ENCODE data around the gene PROK1. TPM values are rescaled to one million over a fixed set of nuclear protein-coding genes. Genes with fewer than 3 reads are reported as not detected.

PROK1 gene
- total and polyA plus RNA-seq, 2 donors = 5.3 TPM; not detected in 1

DNA sequence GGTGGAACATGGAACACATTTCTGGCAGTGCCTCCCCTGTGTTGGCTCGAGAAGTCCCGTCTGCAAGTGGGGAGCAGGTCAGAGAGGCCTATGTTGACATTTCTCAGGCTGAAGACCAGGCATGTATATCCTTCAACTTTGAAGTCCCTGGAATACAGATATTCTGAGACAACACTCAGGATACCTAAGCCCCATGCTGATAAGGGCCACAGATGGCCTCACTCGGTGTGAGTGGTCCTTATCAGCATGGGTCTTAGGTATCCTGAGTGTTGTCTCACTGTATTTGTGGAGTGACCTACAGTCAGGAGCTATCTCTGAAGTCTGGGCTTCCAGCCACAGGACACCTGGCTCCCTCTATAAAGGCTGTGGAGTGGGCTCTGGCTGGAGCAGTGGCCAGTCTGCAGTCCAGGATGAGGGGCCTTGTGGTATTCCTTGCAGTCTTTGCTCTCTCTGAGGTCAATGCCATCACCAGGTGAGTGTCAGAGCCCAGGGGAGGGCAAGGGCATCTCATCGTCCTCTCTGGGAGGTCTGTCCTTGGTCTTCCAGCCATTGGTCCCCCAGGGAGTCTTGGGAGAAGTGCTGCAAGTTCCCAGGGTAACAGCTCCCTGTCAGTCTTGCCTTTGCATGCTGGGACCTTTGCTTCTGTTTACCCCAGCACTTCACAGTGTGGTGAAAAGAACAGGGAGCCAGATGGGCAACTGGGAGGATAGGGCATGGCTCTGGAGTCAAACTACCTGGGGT lies 29.6 kb downstream of the PROK1 start:
- Histone ChIP-seq H3K4me3 (ENCODE audit: low read depth, low read length) (no peak overlapping the region), H3K27ac (ENCODE audit: low read depth) (no peak overlapping the region), H3K4me1 (ENCODE audit: insufficient read depth) (no peaks in the 10 kb centered on the region), H3K36me3 (ENCODE audit: insufficient read depth) (no peaks in the 10 kb centered on the region)
- no peak for DNase-seq (ENCODE audit: extremely low spot score)
- 35% methylated on average over 4 of the region's 4 CpGs for WGBS

DNA sequence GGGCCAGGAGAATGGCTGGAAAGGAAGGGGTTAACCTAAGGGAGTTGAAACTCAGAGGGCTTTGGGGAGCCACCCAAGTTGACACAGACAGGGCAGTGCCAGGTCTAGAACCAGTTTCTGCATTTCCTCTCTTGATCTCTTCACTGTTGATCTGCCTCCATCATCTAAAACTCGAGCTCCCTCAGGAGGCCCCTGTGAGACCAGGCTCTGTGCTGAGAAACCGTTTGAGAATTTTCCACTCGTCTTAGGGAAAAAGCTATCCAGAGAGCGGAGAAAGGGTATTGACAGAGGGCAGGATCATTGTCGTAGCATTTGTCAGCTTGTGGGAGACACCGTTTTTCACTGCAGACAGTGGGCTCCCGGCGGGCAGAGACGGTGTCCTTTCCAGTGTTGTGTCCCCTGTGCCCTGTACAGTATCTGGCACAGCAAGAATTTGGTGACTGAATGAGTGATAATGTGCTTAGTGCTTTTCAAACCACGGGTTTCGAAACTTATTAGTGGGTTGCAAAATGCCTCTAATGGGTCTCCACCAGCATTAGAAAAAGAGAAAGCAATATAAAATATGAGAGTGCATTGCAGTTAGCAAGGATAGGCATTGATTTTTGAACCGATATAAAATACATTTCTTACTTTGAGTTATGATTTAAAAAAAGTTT lies 31.1 kb downstream of the PROK1 start:
- Histone ChIP-seq H3K36me3 (ENCODE audit: insufficient read depth) (no peaks in the 10 kb centered on the region), H3K27ac (ENCODE audit: low read depth) (no peak overlapping the region), H3K4me3 (ENCODE audit: low read depth, low read length) (no peak overlapping the region), H3K4me1 (ENCODE audit: insufficient read depth) (no peaks in the 10 kb centered on the region)
- 58% methylated on average over 12 of the region's 12 CpGs for WGBS
- no peak for DNase-seq (ENCODE audit: extremely low spot score)

GRCh38 chr1:110482662-110483307 lies 31.8 kb downstream of the PROK1 start:
- WGBS = 48% methylated on average over 18 of the region's 18 CpGs

GRCh38 chr1:110483308-110483685 lies 32.3 kb downstream of the PROK1 start:
- no peak for DNase-seq (ENCODE audit: extremely low spot score)
- no peak overlapping the region for H3K27ac ChIP-seq (ENCODE audit: low read depth)
- 63% methylated on average over 9 of the region's 9 CpGs for WGBS

More at GRCh38 chr1:110482662-110483307, 31.8 kb downstream of the PROK1 start:
- H3K4me1 ChIP-seq (ENCODE audit: insufficient read depth) = no peaks in the 10 kb centered on the region
- H3K36me3 ChIP-seq (ENCODE audit: insufficient read depth) = no peaks in the 10 kb centered on the region
- H3K27ac ChIP-seq (ENCODE audit: low read depth) = no peak overlapping the region
- no peak overlapping the region for H3K4me3 ChIP-seq (ENCODE audit: low read depth, low read length)
- no peak for DNase-seq (ENCODE audit: extremely low spot score)

DNA sequence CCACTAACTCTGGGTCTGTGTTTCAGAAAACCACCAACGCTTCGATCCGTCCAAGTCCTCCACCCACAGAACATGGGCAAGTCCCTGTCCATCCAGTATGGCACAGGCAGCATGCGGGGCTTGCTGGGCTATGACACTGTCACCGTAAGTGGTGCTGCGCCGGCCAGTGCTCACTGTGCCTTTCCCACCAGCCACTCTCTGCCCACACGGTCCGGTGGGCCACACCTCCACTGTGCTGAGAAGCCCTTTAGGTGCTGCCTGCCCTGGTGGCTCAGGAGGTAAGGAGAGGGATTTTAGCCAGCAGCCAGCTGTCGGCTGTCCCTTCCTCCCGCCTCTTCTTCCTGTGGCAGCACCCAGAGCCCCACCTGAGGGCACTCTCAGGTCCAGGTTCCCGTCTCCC lies 33.9 kb downstream of the PROK1 start:
- 85% methylated on average over 12 of the region's 12 CpGs for WGBS
- Histone ChIP-seq H3K4me3 (ENCODE audit: low read depth, low read length) (no peak overlapping the region), H3K4me1 (ENCODE audit: insufficient read depth) (no peaks in the 10 kb centered on the region), H3K27ac (ENCODE audit: low read depth) (no peak overlapping the region), H3K36me3 (ENCODE audit: insufficient read depth) (no peaks in the 10 kb centered on the region)
- DNase-seq (ENCODE audit: extremely low spot score) = no peak

More at GRCh38 chr1:110483308-110483685, 32.3 kb downstream of the PROK1 start:
- Histone ChIP-seq H3K4me1 (ENCODE audit: insufficient read depth) (no peaks in the 10 kb centered on the region), H3K4me3 (ENCODE audit: low read depth, low read length) (no peak overlapping the region), H3K36me3 (ENCODE audit: insufficient read depth) (no peaks in the 10 kb centered on the region)

DNA sequence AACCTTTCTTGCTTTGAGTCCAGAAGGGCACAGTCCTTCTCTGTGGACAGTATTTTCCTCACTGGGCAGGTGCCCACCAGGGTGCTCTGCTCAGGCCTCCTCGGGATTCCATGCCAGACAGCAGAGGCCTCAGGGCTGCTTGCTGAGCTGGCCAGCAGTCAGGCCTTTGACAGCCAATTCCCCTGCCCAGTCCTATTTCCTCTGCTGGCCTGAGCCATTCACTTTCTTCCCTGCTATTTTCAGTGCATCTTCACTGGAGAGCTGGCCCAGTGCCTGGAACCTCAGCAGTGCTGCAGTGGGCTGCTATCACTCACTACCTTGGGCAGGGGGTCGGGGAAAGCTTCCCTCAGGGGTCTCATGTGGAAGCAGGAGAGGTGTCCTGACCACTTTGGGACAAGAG lies 34.8 kb downstream of the PROK1 start:
- WGBS = 46% methylated on average over 2 of the region's 2 CpGs
- Histone ChIP-seq H3K4me3 (ENCODE audit: low read depth, low read length) (no peak overlapping the region), H3K36me3 (ENCODE audit: insufficient read depth) (no peaks in the 10 kb centered on the region), H3K4me1 (ENCODE audit: insufficient read depth) (no peaks in the 10 kb centered on the region), H3K27ac (ENCODE audit: low read depth) (no peak overlapping the region)
- no peak for DNase-seq (ENCODE audit: extremely low spot score)

DNA sequence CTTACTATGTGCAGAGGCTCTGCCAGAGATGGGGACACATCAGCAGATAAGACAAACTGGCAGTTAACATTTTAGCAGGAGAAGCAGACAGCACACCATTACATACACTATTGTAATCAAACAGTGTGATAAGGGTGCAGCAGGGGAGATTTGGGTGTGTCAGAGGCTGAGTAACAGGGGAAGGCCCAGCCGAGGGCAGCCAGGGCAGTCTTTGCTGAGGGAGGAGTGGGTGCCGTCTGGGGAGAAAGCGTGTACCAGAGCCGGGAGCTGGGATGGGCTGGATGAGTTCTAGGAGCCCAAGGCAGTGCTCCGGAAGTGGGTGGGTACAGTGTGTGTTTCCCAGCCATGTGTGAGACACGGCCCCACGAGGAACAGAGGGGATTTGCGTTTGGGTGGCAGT lies 36.8 kb downstream of the PROK1 start:
- Histone ChIP-seq H3K36me3 (ENCODE audit: insufficient read depth) (no peaks in the 10 kb centered on the region), H3K27ac (ENCODE audit: low read depth) (no peak overlapping the region), H3K4me1 (ENCODE audit: insufficient read depth) (no peaks in the 10 kb centered on the region), H3K4me3 (ENCODE audit: low read depth, low read length) (no peak overlapping the region)
- WGBS = 45% methylated on average over 8 of the region's 8 CpGs
- DNase-seq (ENCODE audit: extremely low spot score) = no peak

- 70% methylated on average over 12 of the region's 12 CpGs for WGBS
- no peak overlapping the region for H3K27ac ChIP-seq (ENCODE audit: low read depth)
- H3K4me3 ChIP-seq (ENCODE audit: low read depth, low read length) = no peak overlapping the region
- no peaks in the 10 kb centered on the region for H3K4me1 ChIP-seq (ENCODE audit: insufficient read depth)
- H3K36me3 ChIP-seq (ENCODE audit: insufficient read depth) = no peaks in the 10 kb centered on the region
- DNase-seq (ENCODE audit: extremely low spot score) = no peak
Observed at GRCh38 chr1:110488161-110488560, 37.2 kb downstream of the PROK1 start.

DNA sequence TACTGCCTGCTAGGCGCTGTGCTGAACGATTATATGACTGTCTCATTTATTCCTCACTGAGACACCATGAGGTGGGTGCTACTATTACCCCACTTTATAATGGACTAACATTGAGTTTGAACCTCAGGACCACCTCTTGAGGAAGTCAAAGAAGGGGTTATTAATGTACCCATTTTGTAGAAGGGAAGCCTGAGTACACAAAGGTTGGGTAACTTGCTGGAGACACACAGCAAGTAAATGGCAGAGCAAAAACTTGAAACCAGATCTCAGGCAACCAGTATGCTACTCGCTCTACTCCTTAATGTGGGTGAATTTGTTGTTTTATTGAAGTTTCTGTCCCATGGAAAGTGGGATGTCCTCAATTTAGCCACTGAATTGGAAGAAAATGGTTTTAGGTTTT lies 37.9 kb downstream of the PROK1 start:
- no peak overlapping the region for H3K4me3 ChIP-seq (ENCODE audit: low read depth, low read length)
- WGBS = 66% methylated on average over 3 of the region's 3 CpGs
- no peak overlapping the region for H3K27ac ChIP-seq (ENCODE audit: low read depth)
- no peaks in the 10 kb centered on the region for H3K36me3 ChIP-seq (ENCODE audit: insufficient read depth)
- no peak for DNase-seq (ENCODE audit: extremely low spot score)
- no peaks in the 10 kb centered on the region for H3K4me1 ChIP-seq (ENCODE audit: insufficient read depth)

- Histone ChIP-seq H3K4me3 (ENCODE audit: low read depth, low read length) (no peak overlapping the region), H3K36me3 (ENCODE audit: insufficient read depth) (no peaks in the 10 kb centered on the region), H3K4me1 (ENCODE audit: insufficient read depth) (no peaks in the 10 kb centered on the region), H3K27ac (ENCODE audit: low read depth) (no peak overlapping the region)
- no peak for DNase-seq (ENCODE audit: extremely low spot score)
- 93% methylated on average over 15 of the region's 15 CpGs for WGBS
Observed at GRCh38 chr1:110489406-110489805, 38.5 kb downstream of the PROK1 start.

- WGBS = 82% methylated on average over 14 of the region's 14 CpGs
- DNase-seq (ENCODE audit: extremely low spot score) = no peak
- Histone ChIP-seq H3K36me3 (ENCODE audit: insufficient read depth) (no peaks in the 10 kb centered on the region), H3K27ac (ENCODE audit: low read depth) (no peak overlapping the region), H3K4me1 (ENCODE audit: insufficient read depth) (no peaks in the 10 kb centered on the region), H3K4me3 (ENCODE audit: low read depth, low read length) (no peak overlapping the region)
Observed at GRCh38 chr1:110489973-110490542, 39.1 kb downstream of the PROK1 start.

DNA sequence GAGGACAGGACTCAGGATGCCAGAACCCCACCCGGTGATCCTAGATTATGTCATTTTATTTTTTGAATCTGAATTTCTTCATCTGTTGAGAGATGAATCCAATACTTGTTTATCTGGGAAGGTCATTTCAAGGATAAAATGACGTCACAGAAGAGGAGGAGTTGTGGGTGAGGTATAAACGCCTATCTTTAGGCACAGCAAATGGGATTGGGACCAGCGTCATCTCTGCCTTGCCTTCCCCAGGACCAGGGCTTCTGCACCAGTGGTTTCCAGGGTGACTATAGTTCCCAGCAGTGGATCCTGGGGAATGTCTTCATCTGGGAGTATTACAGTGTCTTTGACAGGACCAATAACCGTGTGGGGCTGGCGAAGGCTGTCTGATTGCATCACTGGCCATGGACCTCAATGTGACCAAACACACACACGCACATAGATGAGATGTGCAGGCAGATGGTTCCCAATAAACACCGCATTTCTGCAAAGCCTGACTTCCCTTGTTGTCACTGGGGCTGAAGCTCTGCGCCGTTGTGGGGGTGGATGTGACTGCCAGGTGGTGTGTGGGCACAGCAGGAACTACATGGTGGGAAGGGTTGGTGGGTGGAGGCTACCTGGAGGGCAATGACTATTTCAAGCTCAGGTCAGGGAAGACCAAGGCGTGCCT lies 40.0 kb downstream of the PROK1 start:
- Histone ChIP-seq H3K4me3 (ENCODE audit: low read depth, low read length) (no peak overlapping the region), H3K4me1 (ENCODE audit: insufficient read depth) (no peaks in the 10 kb centered on the region), H3K36me3 (ENCODE audit: insufficient read depth) (no peaks in the 10 kb centered on the region), H3K27ac (ENCODE audit: low read depth) (no peak overlapping the region)
- no peak for DNase-seq (ENCODE audit: extremely low spot score)
- WGBS = 74% methylated on average over 11 of the region's 11 CpGs

DNA sequence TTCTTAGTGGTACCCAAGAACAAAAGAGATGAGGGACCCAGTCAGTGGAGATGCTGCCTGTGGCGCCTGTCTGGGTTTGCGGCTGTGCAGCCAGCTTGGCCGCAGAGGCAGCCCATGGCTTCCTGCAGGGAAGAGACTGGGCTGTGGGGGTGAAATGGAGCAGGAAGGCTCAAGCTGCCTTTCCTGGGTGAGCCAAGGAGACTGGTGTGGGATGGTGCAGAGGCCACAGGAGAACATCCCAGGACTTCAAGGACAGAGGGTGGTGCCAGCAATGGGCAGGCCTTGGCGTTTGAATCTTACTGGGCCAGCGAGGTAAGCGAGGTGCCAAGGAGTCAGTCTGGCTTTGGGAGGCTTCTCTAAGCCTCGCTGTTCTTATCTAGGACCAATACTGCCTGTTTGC lies 41.6 kb downstream of the PROK1 start:
- 68% methylated on average over 7 of the region's 7 CpGs for WGBS
- H3K4me1 ChIP-seq (ENCODE audit: insufficient read depth) = no peaks in the 10 kb centered on the region
- no peak for DNase-seq (ENCODE audit: extremely low spot score)
- H3K36me3 ChIP-seq (ENCODE audit: insufficient read depth) = no peaks in the 10 kb centered on the region
- H3K27ac ChIP-seq (ENCODE audit: low read depth) = no peak overlapping the region
- H3K4me3 ChIP-seq (ENCODE audit: low read depth, low read length) = no peak overlapping the region
